HL-60 (cell line): Measurements from ENCODE around the gene OR2H1.

Source experiments
- DNase-seq, 2 experiments: peaks; one replicate each; pipeline ENCODE4 v3.0.0-alpha.2; 2010 to 2020; ENCODE audit warnings: low read depth in 1 of 2, low spot score in 1 of 2
- H3K27ac ChIP-seq: fragments of 250-450 bp; sonication (Bioruptor Pico); replicated peaks from 2 replicates; pipeline ENCODE4 v1.5.1; 2020; ENCODE audit warnings: mild to moderate bottlenecking, moderate library complexity
- H3K27me3 ChIP-seq: fragments of 250-450 bp; sonication (Bioruptor Pico); 2 replicates; pipeline ENCODE4 v1.5.1; 2021; ENCODE audit warnings: mild to moderate bottlenecking, moderate library complexity; ENCODE audit not compliant: insufficient read depth, poor library complexity, severe bottlenecking
- H3K4me3 ChIP-seq: replicated peaks from 2 replicates; pipeline ENCODE4 v1.5.1; 2011; ENCODE audit warnings: mild to moderate bottlenecking, control low read depth, low read length; ENCODE audit not compliant: insufficient read depth
- CTCF ChIP-seq: IDR thresholded peaks from one replicate; pipeline ENCODE4 v1.5.1; 2011; ENCODE audit warnings: low read length, control low read depth, inconsistent platforms; ENCODE audit not compliant: insufficient read depth
- GABPA ChIP-seq: IDR thresholded peaks from 2 replicates; pipeline ENCODE4 v1.6.1; 2012; ENCODE audit warnings: low read depth
- POLR2AphosphoS5 ChIP-seq: IDR thresholded peaks from 2 replicates; pipeline ENCODE4 v1.6.1; 2012; ENCODE audit warnings: low read depth
- REST ChIP-seq: IDR thresholded peaks from 2 replicates; pipeline ENCODE4 v1.6.1; 2012; ENCODE audit warnings: low read depth; ENCODE audit not compliant: insufficient replicate concordance
- SPI1 ChIP-seq: IDR thresholded peaks from 2 replicates; pipeline ENCODE4 v1.6.1; 2012; ENCODE audit warnings: low read depth, mild to moderate bottlenecking, borderline replicate concordance

The OR2H1 gene

GRCh38 chr6:29483735-29484134 is 26.8 kb downstream of the OR2H1 start:
- H3K27ac ChIP-seq = no peak overlapping the region
- DNase-seq = no peak
- no peak overlapping the region for H3K4me3 ChIP-seq
- no peaks in the 10 kb centered on the region for H3K27me3 ChIP-seq
- TF ChIP-seq GABPA (no peak), CTCF (no peak), POLR2AphosphoS5 (no peak)

- no peak for DNase-seq
- no peak for TF ChIP-seq REST
- TF ChIP-seq POLR2AphosphoS5 = no peak
- TF ChIP-seq GABPA = no peak
- TF ChIP-seq CTCF = no peak
- no peak for TF ChIP-seq SPI1
- no peak overlapping the region for H3K4me3 ChIP-seq
Measured at GRCh38 chr6:29486577-29486976, 29.6 kb downstream of the OR2H1 start.

GRCh38 chr6:29487131-29487530 is 30.2 kb downstream of the OR2H1 start:
- H3K27me3 ChIP-seq = no peaks in the 10 kb centered on the region
- no peak for DNase-seq
- no peak overlapping the region for H3K4me3 ChIP-seq
- no peak overlapping the region for H3K27ac ChIP-seq
- no peak for TF ChIP-seq POLR2AphosphoS5
- no peak for TF ChIP-seq CTCF
- TF ChIP-seq SPI1 = no peak
- no peak for TF ChIP-seq GABPA
- no peak for TF ChIP-seq REST

More at GRCh38 chr6:29486577-29486976, 29.6 kb downstream of the OR2H1 start:
- Histone ChIP-seq H3K27ac (no peak overlapping the region), H3K27me3 (no peaks in the 10 kb centered on the region)

GRCh38 chr6:29487660-29488059 is 30.7 kb downstream of the OR2H1 start, which contains the start of gene MAS1L:
MAS1L (minus strand) TSS chr6:29487956; CDS start chr6:29487902, 54 bp downstream.
- TF ChIP-seq SPI1 (no peak), REST (no peak), POLR2AphosphoS5 (no peak), CTCF (no peak), GABPA (no peak)
- H3K4me3 ChIP-seq = no peak within 1 kb of the TSS

More at GRCh38 chr6:29487660-29488059, 30.7 kb downstream of the OR2H1 start, which contains the start of gene MAS1L:
- DNase-seq = no peak
- Histone ChIP-seq H3K27ac (no peak within 1 kb of the TSS), H3K27me3 (no peaks in the 10 kb centered on the region)
